HS-27A (cell line): Measurements from ENCODE around the gene RAB3A.

Experiments
- DNase-seq: peaks from one replicate; pipeline ENCODE4 v3.0.0-alpha.2; 2012; ENCODE audit warnings: low read depth, missing footprints

Gene RAB3A

DNA sequence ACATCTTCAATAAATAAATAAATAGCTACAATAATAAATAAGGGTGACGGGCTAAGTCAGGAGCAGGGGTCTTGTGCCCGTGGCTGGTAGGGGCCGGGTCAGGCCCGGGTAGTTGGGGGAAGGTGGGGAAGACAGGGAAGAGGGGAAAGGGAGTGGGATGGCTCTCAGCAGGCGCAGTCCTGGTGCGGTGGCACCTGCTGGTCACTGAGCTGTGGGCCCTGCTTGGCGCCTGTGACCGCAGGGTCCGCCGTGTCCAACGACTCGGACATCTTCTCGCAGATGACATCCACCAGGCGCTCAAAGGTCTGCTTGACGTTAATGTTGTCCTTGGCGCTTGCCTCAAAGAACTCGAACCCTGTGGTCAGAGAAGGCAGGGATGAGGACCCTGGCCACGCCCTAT, 6.5 kb downstream of the RAB3A start:
- DNase-seq: no peak

DNA sequence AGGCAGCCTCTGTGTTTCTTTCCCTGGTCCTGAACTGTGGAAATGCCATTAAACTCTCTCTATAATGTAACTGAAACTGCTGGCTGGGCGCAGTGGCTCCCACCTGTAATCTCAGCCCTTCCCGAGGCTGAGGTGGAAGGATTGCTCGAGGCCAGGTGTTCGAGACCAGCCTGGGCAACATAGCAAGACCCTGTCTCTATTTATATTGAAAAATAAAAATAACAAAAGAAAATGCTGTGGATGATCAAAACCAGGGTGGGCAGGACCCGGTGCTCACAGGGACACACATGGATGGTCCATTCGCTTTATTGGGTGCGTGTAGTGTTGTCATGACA, 7.4 kb downstream of the RAB3A start:
- no peak for DNase-seq

DNA sequence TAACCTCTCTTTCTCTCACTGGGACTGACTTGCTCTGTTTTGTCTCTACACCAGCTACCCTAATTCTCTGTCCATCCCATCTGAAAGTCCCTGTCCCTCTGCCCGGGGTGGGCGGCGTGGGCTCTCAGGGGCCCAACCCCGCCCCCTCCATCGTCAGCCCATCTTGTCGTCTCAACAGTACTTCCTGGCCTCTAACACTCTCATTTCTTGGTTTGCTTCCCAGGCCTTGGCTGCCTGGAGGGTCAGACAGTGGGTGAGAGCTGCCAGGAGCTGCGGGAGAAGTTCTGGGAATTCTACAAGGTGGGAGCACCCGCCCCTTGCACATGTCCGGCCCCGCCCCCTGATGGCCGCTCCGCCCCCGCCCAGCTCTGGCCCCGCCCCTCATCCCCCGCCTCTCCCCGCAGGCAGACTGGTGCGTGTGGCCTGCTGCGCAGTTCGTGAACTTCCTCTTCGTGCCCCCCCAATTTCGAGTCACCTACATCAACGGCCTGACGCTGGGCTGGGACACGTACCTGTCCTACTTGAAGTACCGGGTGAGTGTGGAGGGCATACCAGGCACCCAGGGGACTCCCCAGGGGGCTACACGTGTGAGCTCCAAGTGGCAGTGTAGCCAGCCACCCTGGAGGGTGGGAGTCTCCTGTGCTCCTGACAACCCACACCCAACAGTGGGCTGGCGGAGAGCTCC, 9.1 kb downstream of the RAB3A start:
- no peak for DNase-seq

DNA sequence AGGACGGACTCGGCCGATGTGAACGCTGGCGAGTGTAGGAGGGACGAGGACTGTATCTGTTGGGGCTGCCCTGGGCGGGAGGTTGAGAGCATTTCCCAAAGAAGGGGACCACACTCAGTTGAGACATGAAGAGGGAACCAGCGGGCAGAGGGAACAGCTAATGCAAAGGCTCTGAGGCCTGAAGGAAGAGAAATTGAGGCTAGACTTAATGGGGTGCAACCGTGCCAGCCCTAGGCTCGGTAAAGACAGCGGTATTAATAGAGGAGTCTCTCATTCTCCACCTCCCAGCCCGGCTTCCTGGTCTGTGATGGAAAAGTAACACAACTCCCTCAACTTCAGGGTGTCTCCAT, 9.7 kb downstream of the RAB3A start:
- no peak for DNase-seq

DNA sequence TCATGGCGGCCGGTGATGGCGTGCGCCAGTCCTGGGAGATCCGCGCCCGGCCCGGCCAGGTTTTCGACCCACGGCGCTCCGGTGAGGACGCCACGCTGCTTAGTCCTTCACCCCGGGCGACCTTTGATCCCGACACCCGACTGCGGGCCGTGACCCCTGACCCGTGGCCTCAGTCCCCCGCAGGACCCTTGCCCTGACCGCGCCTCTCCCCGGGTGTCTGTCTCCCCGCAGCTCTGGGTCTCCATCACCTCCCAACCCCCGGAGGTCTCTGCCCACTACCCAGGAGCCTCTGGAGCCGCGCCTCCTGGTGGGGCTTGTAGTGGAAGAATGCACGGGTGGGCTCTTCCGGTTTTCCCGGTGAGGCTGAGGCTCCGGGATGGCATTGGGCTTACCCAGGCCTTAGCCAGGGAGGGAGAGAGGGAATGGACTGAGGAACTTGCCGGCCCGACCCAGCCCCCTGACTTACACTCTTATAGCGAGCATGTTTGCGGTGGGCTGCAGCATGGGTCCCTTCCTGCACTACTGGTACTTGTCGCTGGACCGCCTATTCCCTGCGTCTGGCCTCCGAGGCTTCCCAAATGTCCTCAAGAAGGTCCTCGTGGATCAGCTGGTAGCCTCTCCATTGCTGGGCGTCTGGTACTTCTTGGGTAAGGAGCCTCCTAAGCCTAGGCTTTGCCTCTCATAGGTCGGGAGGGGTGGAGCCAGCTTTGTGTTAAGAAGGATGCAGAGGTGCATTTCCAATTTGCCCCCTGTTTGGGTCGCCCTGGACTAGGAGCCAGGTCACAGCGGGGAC, 10.3 kb downstream of the RAB3A start:
- no peak for DNase-seq

DNA sequence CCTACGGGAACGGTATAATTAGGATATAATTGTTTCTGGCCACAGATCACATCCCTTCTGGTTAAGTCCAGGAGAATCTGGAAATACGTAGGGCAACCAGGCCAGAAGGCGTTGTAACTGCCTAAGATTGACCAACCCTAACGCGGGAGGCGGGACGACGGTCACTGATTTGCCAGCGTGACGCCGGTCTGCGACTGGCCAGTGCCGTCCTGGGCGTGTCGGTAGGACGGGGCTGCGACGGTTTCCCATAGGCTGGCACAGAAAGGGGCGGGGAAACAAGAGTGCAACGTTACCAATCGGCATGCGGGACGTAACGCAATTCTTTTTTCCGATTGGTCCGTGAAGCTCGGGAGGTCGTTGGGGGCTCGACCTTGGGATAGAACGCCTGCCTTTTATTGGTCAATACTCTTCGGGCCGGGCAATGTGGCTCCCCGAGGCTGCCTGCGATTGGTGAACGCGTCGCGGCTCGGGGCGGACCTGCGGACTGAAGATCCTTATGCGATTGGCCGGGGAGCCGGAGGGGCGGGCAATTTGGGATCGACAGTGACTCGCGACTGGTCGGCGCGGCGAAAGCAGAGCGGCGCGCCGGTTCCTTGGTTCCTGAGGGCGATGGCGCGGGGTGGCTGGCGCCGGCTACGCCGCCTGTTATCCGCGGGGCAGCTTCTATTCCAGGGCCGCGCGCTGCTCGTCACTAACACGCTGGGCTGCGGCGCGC, 11.0 kb downstream of the RAB3A start, which contains the start of gene MPV17L2:
MPV17L2 (plus strand) TSS at position 546 of the 715 bp plus-strand sequence; CDS start at position 610, 64 bp downstream.
- peak; percentile 98 for DNase-seq

DNA sequence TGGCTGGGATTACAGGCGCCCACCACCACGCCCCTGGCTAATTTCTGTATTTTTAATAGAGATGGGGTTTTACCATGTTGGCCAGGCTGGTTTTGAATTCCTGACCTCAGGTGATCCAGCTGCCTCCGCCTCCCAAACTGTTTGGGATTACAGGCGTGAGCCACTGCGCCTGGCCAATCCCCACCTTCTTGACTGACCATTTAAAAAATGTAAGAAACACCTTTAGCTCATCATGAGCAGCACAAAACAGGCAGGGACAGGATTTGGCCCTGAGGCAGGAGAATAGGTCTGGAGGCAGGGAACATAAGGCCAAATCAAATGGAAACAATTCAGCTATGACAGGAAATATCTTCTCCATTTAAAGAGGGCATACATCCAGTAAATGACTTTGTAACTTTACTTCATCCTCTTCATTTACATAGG, 12.2 kb downstream of the RAB3A start:
- no peak for DNase-seq

DNA sequence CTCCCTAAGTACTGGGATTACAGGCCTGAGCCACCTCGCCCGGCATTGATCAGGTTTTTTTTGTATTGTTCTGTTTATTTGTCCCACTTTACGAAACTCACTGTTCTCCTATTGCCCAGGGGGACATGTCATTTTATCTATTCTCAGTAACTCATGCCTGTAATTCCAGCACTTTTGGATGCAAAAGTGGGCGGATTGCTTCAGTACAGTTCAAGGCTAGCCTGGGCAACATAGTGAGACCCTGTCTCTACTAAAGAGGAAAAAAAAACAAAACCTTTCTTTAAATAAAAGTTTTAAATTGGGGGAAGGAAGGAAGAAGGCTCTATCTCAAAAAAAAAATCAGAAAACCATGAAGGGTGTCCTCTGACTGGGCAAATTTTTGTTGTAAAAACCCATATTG, 13.6 kb downstream of the RAB3A start:
- DNase-seq: no peak

DNA sequence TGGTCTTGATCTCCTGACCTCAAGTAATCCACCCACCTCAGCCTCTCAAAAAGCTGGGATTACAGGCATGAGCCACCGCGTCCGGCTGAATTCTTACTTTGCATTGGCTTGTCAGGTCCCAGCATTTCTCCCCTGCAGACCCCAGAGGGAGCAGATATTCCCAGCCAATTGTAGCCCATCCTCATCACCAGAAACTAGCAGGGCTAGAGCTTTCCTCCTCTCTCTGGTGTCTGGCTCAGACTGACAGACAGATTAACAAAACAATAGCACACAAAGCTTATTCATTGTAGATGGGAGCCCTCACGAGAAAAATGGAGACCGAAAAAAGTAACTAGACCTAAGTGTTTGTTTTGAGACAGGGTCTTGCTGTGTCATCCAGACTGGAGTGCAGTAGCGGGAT, 18.3 kb downstream of the RAB3A start:
- no peak for DNase-seq

DNA sequence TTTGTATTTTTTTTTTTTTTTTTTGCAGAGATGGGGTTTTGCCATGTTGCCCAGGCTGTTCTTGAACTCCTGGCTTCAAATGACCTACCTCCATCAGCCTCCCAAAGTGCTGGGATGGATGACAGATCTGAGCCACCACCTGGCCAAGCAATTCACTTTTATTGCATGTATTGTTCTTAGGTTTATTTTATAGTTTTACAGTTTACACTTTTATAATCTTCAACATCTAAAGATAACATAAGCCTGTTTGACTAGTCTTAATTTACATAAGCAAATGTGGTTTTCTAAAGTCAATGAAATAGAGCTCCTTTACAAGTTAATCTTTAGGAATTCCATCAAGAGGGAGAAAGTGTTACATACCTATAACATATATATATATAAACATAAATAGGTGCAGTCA, 20.3 kb downstream of the RAB3A start:
- DNase-seq: no peak

DNA sequence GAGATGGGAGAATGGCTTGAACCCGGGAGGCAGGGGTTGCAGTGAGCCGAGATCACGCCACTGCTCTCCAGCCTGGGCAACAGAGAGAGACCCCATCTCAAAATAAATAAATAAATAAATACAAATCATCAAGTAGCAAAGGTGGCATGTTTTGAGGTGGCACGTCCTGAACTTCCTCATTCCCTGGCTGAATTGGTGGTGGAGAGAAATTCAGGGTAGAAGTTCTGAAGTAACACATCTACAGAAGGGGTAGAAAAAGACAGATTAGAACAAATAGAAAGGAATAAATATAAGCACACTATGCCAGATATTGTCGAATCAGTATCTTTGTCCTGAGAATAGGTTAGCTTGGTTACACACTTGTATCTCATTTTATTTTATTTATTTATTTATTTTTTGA, 23.9 kb downstream of the RAB3A start:
- DNase-seq: no peak

DNA sequence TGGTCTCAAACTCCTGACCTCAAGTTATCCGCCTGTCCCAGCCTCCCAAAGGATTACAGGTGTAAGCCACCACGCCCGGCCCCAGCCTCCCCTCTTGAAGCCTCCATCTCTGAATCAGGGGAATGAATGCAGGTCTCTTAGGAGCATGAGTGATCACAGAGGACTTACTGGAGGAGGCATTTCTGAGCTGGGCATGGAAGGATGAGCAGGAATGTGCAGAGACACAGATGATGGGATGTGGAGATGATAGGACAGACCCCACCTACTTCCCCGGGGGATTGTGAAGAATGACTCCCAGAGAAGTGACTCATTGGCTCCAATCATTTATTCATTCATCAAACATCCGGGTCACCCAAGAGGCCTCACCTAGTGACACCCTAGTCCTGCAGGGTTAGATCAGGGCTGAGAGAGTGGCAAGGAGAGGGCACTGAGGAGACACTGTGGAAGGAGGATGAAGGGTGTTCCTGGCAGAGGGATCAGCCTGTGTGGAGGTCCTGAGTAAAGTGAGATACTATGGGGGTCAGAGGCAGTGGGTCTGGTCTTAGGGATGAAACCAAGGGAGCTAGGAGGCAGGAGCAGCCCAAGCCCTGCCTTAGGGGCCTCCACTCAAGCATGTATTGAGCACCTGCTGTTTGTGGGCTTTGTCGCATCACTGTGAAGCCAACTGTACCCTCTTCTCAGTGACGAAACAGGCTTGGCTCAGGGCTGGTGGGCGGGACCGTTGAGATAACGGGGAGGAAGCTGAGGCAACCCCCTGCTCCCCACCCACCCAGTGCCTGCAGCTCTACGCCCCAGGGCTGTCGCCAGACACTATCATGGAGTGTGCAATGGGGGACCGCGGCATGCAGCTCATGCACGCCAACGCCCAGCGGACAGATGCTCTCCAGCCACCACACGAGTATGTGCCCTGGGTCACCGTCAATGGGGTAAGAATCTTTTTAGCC, 27.2 kb downstream of the RAB3A start:
- no peak for DNase-seq

DNA sequence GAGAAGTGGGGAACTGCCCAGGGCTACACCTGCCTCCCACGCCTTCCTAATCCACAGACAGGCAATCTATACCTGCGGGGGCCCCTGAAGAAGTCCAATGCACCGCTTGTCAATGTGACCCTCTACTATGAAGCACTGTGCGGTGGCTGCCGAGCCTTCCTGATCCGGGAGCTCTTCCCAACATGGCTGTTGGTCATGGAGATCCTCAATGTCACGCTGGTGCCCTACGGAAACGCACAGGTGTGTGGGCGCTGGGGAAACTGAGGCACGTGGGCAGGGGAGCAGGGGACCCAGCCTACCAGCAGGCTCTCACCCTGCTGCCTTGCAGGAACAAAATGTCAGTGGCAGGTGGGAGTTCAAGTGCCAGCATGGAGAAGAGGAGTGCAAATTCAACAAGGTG, 28.9 kb downstream of the RAB3A start:
- no peak for DNase-seq

DNA sequence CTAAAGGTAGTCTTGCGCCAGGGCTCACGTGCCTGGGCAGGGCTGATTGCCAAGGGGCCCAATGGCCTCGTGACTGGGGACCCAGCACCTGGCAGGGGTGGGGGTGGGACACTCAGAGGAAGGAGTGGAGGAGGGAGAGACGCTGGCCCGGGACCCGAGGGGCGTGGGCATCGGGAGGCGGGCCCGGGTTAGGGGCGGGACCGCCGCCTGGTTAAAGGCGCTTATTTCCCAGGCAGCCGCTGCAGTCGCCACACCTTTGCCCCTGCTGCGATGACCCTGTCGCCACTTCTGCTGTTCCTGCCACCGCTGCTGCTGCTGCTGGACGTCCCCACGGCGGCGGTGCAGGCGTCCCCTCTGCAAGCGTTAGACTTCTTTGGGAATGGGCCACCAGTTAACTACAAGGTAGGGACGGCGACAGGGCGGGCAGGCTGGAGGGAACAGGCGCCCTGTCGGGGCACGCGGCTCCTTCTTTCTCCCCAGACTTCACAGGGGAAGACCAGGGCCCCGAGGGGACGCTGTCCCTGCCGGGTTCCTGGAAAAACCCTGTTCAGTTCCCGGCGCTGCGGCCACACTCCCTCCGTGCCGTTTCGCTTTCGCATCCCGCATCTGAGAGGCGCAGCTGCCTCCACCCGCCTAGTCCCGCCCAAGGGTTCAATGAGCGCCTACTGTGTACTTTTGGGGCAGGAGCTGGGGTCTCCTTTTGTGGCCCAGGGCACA, 30.1 kb downstream of the RAB3A start, which contains the start of gene IFI30:
IFI30 (plus strand) TSS at position 242 of the 717 bp plus-strand sequence; CDS start at position 271, 29 bp downstream.
- DNase-seq: no peak

DNA sequence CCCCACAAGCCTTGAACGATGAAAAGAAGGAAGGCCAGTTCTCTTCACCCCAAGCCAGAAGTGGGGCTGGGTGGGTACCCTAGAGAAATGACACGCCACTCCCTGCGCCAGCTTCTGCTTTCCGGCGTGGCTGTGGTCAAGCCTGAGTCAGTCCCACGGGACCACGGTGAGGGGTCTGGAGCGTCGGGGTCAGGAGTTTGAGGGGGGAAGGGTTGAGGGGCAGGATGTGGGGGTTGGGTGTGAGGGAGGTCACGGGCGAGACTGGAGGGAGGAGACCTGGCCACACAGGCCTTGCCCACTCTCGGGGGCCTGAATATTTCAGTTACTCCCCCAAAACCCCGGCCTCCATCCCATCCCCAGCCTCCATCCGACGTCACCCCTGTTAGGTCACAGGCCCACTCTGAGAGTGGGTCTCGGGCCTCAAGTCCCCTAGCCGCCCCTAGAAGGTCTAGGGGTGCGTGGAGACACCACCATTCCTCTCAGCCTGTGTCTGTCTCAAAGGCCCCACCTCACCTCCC, 30.7 kb downstream of the RAB3A start:
- no peak for DNase-seq

DNA sequence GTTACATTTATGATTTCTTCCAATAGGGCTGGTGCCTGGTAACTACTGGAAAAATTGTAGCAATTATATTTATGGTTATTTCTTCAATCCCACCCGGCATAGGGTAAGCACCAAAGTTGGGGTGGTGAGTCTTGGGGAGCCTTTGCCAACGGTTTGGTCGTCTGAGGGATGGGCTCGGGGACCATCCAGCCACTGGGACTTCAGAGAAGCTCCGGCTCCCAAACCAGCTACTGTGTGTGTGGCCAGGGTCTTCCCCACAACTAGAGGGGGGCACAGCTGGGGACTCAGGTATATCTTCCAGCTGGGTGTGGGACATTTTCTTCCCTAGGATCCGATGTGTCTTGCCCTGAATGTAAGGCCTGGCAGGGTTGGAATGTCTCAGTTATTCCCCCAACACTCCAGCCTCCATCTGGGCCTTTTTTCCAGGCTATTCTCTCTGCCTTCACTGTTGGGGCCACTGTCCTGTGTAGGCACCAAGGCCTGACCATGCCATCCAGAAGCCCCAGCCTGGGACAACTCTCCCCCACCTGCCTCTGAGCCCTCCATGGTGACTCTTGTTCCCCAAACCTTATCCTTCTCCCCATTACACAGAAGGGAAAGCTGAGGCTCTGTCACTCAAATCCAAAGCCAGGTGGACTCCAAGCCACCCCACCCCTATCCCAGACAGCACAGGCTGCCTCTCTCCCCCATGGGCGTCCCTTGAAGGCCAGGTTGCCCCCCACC, 31.4 kb downstream of the RAB3A start:
- no peak for DNase-seq

DNA sequence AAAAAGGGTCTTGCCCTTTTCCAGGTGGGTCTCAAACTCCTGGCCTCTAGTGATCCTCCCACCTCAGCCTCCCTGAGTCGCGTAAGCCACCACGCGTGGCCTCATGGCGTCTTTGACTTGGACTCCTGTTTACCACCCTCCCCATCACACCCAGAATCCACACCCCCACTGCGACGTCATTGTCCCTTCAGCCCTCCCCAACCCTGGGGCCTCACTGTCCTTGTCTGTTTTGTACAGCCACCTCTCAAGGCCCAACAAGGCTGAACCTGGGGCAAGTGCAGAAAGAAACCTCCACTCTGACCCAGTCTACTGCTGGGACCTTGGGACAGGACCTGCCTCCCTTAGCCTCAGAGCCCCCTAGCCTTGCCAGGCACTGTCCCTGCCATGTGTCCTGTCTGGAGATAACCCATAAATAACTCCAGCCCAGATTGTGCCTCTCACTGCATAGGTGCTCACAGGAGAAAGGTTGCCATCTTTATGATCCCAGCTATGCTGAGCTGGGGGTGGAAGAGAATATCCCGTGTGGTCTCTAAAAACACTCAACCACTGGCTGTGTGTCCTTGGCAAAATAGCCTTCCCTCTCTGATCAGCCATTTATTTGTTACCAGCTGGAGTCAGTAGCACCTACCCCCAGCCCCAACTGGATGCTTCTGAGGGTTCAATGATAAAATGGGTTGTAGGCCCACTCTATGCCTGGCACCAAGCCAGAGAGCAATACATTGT, 32.1 kb downstream of the RAB3A start:
- DNase-seq: no peak

DNA sequence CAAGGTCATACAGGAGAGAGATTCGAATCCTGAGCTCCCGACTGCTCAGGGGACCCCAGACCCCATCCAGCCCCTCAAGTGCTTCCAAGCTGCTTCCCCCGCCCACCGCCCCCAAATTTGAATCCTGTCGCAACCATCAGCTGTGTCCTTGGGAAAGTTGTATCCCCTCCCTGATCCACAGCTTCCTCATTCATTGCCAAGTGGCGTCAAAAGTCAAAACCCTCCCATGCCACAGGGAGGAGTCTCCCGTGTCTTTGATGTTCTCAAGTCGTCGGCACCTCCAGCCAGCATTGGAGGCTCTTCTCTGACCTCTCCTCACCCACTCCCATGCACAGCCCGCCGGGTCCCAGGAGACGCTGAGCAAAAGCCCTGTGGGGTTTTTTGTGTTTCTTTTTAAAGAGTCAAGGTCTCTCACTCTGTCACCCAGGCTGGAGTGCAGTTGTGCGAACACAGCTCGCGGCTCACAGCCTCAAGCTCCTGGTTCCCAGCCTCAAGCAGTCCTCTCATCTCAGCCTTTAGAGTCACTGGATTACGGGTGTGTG, 33.1 kb downstream of the RAB3A start:
- no peak for DNase-seq

DNA sequence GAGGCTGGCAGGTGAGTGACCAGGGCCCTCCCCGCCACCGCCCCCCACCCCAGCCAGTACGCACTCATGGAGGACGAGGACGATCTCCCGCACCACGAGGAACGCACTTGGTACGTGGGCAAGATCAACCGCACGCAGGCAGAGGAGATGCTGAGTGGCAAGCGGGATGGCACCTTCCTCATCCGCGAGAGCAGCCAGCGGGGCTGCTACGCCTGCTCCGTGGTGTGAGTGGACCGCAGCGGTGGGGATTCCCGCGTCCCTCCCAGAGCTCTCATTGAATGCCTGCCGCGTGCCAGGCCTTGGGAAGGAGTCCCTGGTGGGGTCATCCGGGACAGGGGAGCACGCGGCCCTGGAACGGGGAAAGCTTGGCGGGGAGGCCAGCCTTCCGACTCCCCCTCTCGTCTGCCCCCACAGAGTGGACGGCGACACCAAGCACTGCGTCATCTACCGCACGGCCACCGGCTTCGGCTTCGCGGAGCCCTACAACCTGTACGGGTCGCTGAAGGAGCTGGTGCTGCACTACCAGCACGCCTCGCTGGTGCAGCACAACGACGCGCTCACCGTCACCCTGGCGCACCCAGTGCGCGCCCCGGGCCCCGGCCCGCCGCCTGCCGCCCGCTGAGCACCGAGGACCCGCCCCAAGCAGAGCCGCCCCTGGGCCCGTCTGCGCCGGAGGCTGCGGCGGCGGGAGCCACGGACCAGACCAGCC, 35.0 kb downstream of the RAB3A start:
- DNase-seq: no peak
